Nephron (organoid): ENCODE data around the gene DPH1.

Source experiments
- H3K27ac Mint-ChIP-seq, 3 experiments: 2 replicates each; pipeline ENCODE4 v1.8.0; 2020; ENCODE audit warnings: mixed read lengths in 3 of 3, mild to moderate bottlenecking in 2 of 3, moderate library complexity in 1 of 3
- H3K27me3 Mint-ChIP-seq: 2 replicates; pipeline ENCODE4 v1.8.0; 2021; ENCODE audit warnings: low read depth, mild to moderate bottlenecking, moderate library complexity, mixed read lengths
- H3K36me3 Mint-ChIP-seq: 2 replicates; pipeline ENCODE4 v1.8.0; 2020; ENCODE audit warnings: low read depth, mixed read lengths
- H3K4me1 Mint-ChIP-seq: 2 replicates; pipeline ENCODE4 v1.8.0; 2020; ENCODE audit warnings: mixed read lengths
- H3K4me3 Mint-ChIP-seq, 3 experiments: 2 replicates each; pipeline ENCODE4 v1.8.0; 2020; ENCODE audit warnings: mild to moderate bottlenecking in 3 of 3, mixed read lengths in 3 of 3, moderate library complexity in 2 of 3
- H3K9me3 Mint-ChIP-seq: 2 replicates; pipeline ENCODE4 v1.8.0; 2020; ENCODE audit warnings: mixed read lengths
- CTCF ChIP-seq, 3 experiments: fragments of 200-600 bp; sonication (generic); IDR thresholded peaks; one replicate each; pipeline ENCODE4 v1.5.0; 2021; ENCODE audit warnings: antibody characterized with exemption in 3 of 3; ENCODE audit not compliant: unreplicated experiment in 3 of 3

DPH1 gene

DNA sequence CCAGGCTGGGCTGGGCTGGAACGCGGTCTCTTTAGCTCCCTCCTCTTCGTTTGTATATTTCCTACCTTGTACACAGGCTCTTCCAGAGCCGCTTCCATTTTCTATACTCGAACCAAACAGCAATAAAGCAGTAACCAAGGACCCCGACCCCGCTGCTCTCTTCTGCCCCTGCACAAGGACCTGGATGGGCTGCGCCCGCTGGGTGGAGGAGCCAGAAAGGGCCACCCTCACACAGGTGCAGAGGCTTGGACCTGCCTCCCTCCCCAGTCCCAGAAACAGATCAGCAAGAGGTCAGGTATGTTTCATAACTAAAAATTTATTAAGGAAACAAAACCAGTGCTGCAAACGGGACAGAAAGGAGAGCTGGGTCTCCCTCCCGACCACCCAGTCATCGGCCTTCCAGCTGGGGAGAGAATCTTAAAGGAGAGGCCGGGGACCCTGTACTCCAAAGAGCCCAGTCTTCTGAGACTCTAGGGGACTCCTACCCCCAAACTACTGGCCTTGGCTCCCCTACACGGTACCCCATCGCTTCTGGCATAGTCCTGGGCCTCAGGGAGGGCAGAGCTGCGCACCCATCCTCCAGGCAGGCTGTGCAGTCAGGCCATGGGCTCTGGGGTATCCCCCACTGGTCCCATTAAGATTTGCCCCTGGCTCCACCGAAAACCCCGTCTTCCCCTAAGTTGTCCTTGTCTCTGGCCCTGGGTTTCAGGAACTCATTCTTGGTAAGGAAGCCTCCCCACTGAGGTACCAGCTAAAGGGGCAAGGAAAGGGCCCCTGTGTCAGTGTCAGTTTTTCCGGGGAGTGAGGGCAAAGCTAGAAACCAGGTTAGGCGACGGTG, 29.8 kb downstream of the DPH1 start:
- peaks cover 47% of the 10 kb centered on the region for H3K27me3 Mint-ChIP-seq
- H3K36me3 Mint-ChIP-seq = peaks cover 52% of the 10 kb centered on the region
- peak overlapping the region; percentile 83 to 95 (median 93) for H3K27ac Mint-ChIP-seq
- peak overlapping the region; percentile 81 to 86 (median 82) for H3K4me3 Mint-ChIP-seq
- H3K4me1 Mint-ChIP-seq = peaks cover 50% of the 10 kb centered on the region
- no peak for TF ChIP-seq CTCF (IDR thresholded peaks at IDR 0.05; ENCODE audit: unreplicated experiment in 3 of 3)
- H3K9me3 Mint-ChIP-seq = no peaks in the 10 kb centered on the region

DNA sequence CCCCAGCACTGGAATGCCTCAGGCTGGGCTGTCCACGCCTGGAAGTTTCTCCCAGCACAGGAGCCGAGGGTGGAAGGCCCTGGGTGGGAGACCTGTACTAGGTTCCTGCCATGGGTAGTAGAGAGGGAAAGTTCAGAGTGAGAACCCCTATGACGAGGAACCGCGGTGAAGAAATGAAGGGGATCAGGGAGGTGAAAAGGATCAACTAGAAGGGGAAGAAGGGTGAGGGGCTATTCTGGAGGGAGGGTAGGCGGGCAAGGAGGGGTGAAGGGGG, 30.4 kb downstream of the DPH1 start:
- no peaks in the 10 kb centered on the region for H3K9me3 Mint-ChIP-seq
- peaks cover 56% of the 10 kb centered on the region for H3K36me3 Mint-ChIP-seq
- peak overlapping the region; percentile 75 to 86 (median 81) for H3K4me3 Mint-ChIP-seq
- H3K27me3 Mint-ChIP-seq = peaks cover 45% of the 10 kb centered on the region
- H3K27ac Mint-ChIP-seq = peak overlapping the region; percentile 83 to 95 (median 93)
- TF ChIP-seq CTCF (IDR thresholded peaks at IDR 0.05; ENCODE audit: unreplicated experiment in 3 of 3) = no peak
- H3K4me1 Mint-ChIP-seq = peaks cover 54% of the 10 kb centered on the region

DNA sequence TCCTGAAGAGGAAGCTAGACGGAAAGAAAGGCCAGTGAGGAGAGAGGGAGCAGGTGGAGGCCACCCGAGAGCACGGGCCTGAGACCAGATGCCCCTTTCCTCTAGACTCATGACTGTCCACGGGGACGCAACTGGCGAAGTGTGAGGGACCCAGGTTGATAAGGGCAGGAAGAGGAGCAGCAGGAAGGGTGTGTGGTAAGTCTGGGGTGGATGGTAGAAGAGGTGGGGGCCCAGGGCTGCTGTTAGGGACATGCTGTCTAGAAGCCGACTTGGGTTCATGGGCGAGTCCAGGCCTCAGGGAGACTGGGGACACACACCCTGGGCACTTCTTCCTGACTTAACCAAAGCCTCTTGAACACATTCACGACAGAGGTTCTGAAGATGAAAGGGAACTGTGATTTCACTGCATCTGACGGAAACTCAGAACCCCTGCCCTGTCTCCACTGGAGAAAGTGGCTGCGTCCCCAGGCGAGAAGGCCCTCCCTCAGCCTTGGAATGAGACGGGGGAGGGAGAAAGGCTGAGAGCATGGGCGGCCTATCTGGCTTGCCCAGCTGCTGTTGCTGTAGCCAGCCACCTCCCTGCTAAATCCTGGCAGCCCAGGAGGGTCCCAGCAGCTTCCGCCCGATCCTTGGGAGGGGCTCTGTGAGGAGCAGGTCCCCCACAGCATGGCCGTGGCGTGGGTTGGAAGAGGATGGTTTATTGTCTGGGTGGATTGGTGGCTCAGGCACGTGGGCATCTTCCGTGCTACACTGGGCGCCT, 30.9 kb downstream of the DPH1 start:
- Mint-ChIP-seq H3K27ac (peak overlapping the region; percentile 83 to 95 (median 93)), H3K4me1 (peaks cover 58% of the 10 kb centered on the region)

DNA sequence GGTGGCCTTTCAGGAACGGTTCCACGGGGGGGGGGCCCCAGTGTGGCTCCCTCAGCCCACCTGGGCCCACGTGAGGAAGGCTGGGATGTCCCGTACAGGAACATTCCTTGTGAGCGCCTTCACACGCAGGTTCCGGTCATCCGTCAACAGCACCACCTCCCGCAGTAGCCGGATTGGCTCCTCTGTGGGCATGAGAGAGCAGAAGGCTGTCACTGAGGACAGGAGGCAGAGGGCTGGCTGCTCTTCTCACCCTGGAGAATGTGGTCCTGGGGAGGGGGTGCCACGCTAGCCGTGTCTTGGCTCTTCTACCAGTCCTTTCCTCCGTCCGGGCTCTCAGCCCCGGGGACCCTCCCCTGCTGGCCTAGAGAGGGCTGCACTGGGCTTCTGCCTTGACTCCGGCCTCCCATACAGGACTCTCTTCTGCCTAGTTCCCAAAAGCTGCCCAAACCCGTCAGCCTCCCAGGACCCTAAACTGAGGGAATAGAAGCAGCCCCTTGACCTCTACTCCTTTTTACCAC, 31.5 kb downstream of the DPH1 start:
- peaks cover 67% of the 10 kb centered on the region for H3K36me3 Mint-ChIP-seq
- peaks cover 45% of the 10 kb centered on the region for H3K27me3 Mint-ChIP-seq
- no peaks in the 10 kb centered on the region for H3K9me3 Mint-ChIP-seq
- H3K27ac Mint-ChIP-seq = peak overlapping the region; percentile 83 to 95 (median 93)
- no peak for TF ChIP-seq CTCF (IDR thresholded peaks at IDR 0.05; ENCODE audit: unreplicated experiment in 3 of 3)
- peak overlapping the region; percentile 41 to 66 (median 54) for H3K4me3 Mint-ChIP-seq
- peaks cover 64% of the 10 kb centered on the region for H3K4me1 Mint-ChIP-seq

More for the DNA sequence above, 30.9 kb downstream of the DPH1 start:
- TF ChIP-seq CTCF (IDR thresholded peaks at IDR 0.05; ENCODE audit: unreplicated experiment in 3 of 3) = no peak
- peaks cover 45% of the 10 kb centered on the region for H3K27me3 Mint-ChIP-seq
- H3K4me3 Mint-ChIP-seq = peak overlapping the region; percentile 75 to 86 (median 81)
- H3K9me3 Mint-ChIP-seq = no peaks in the 10 kb centered on the region
- H3K36me3 Mint-ChIP-seq = peaks cover 61% of the 10 kb centered on the region

DNA sequence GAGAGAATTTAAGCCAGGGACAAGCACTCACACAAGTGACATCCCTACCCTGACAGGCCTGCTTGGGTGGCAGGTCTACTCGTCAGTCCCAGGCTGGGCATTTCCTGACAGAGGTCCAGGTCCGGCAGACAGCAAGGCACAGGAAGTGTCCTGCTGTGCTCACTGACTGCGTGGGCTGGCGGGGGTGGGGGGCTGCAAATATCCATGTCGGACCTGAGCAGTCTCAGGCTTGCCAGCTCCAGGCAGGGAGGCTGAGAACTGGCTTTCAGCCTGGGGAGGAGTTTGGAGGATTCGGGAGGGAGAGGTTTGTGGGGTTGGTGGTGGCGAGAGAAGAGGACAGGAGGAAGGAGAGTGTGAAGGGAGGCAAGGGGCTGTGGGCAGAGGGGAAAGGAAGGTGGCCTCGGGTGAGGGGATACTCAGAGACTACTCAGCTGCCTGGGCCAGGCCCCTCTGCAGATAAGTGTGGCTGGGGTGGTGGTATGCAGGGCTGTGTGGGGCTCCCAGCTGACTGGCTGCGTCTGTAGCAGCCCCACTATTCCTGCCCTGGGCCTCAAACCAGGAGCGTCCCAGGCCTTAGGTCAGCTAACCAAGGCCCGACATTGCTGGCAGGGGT, 32.7 kb downstream of the DPH1 start:
- Mint-ChIP-seq H3K36me3 (peaks cover 74% of the 10 kb centered on the region), H3K9me3 (no peaks in the 10 kb centered on the region), H3K27me3 (peaks cover 41% of the 10 kb centered on the region), H3K4me1 (peaks cover 74% of the 10 kb centered on the region), H3K4me3 (peak overlapping the region; percentile 54 to 66 (median 62)), H3K27ac (peak overlapping the region; percentile 83 to 95 (median 93))
- TF ChIP-seq CTCF (IDR thresholded peaks at IDR 0.05; ENCODE audit: unreplicated experiment in 3 of 3) = no peak
